Mucosa of descending colon (tissue), 3 donors: ENCODE data around the gene MTA1. TPM values are rescaled to one million over a fixed set of nuclear protein-coding genes. Genes with fewer than 3 reads are reported as not detected.

Experiments used
- ATAC-seq: fragments of 200-7000 bp; cut with Tn5 transposase; one replicate; pipeline ENCODE4 v1.9.1; 2020; ENCODE audit warnings: mild to moderate bottlenecking, moderate library complexity
- DNase-seq, 3 donors: peaks; one replicate each; pipeline ENCODE4 v3.0.0-alpha.2; 2020
- H3K36me3 ChIP-seq: fragments of 200-600 bp; one replicate; pipeline ENCODE4 v1.8.0; 2021; ENCODE audit warnings: low read depth, mild to moderate bottlenecking
- H3K4me1 ChIP-seq: fragments of 200-600 bp; one replicate; pipeline ENCODE4 v1.8.0; 2021; ENCODE audit warnings: low read depth, mild to moderate bottlenecking
- H3K4me3 ChIP-seq: fragments of 200-600 bp; one replicate; pipeline ENCODE4 v1.8.0; 2021; ENCODE audit warnings: mild to moderate bottlenecking
- H3K9me3 ChIP-seq: fragments of 200-600 bp; one replicate; pipeline ENCODE4 v1.8.0; 2021; ENCODE audit warnings: mild to moderate bottlenecking
- CTCF ChIP-seq: fragments of 200-600 bp; IDR thresholded peaks from one replicate; pipeline ENCODE4 v1.8.0; 2022; ENCODE audit warnings: antibody characterized with exemption, mild to moderate bottlenecking
- intact Hi-C, 2 donors: fragments of 100-400 bp; cut with DNase I in 1 of 2; cut with micrococcal nuclease in 1 of 2; formaldehyde crosslinking; loops; one replicate each; pipeline versions ENCODE4 v1.11.0 to v1.11.1; 2022; cut with DNase I, micrococcal nuclease
- total RNA-seq, 3 donors: library from RNA; stranded (reverse); fragmentation: NEBNext Ultra II Directional in 2 of 3; extraction: Animal tissue kit (Norgen Biotek cat#: 25700) in 2 of 3; gene quantifications; one replicate each; pipeline versions ENCODE4 v1.2.1 to v1.2.4, GENCODE V29; 2021 to 2023
- donor health status: DM: no; HTN: no; CAD: no; lungs with moderate emphysema.
- donor health status: DM: no; HTN: no; CAD: no.
- donor health status: DM: no; HTN: yes; CAD: no.

Gene MTA1
- total RNA-seq, 3 donors from 2014 or later = 76.4 to 105 (median 79.7) TPM

- peaks cover 9% of the 10 kb centered on the region for H3K4me1 ChIP-seq
- DNase-seq = no peak
- no peak for TF ChIP-seq CTCF
- no peak for ATAC-seq
- H3K4me3 ChIP-seq = no peak overlapping the region
- no peaks in the 10 kb centered on the region for H3K9me3 ChIP-seq
- intact Hi-C loops = no loop called here
- H3K36me3 ChIP-seq = no peaks in the 10 kb centered on the region
Observed at GRCh38 chr14:105469456-105470349, 50.1 kb downstream of the MTA1 start.

GRCh38 chr14:105470350-105471296 is 51.0 kb downstream of the MTA1 start:
- Histone ChIP-seq H3K4me1 (peaks cover 15% of the 10 kb centered on the region), H3K9me3 (no peaks in the 10 kb centered on the region), H3K4me3 (no peak overlapping the region), H3K36me3 (no peaks in the 10 kb centered on the region)
- intact Hi-C loops = no loop called here
- ATAC-seq (no peak), DNase-seq (no peak)
- no peak for TF ChIP-seq CTCF

GRCh38 chr14:105471297-105471821 is 51.7 kb downstream of the MTA1 start:
- no peak overlapping the region for H3K4me3 ChIP-seq
- TF ChIP-seq CTCF = no peak
- no peaks in the 10 kb centered on the region for H3K36me3 ChIP-seq

GRCh38 chr14:105471823-105472485 is 52.3 kb downstream of the MTA1 start:
- intact Hi-C loops = no loop called here
- Histone ChIP-seq H3K36me3 (no peaks in the 10 kb centered on the region), H3K4me1 (peaks cover 23% of the 10 kb centered on the region), H3K9me3 (no peaks in the 10 kb centered on the region), H3K4me3 (no peak overlapping the region)
- DNase-seq (no peak), ATAC-seq (no peak)
- TF ChIP-seq CTCF = no peak

More at GRCh38 chr14:105471297-105471821, 51.7 kb downstream of the MTA1 start:
- ATAC-seq (no peak), DNase-seq (no peak)
- Histone ChIP-seq H3K9me3 (no peaks in the 10 kb centered on the region), H3K4me1 (peaks cover 17% of the 10 kb centered on the region)
- intact Hi-C loops = no loop called here

GRCh38 chr14:105472486-105472991 is 52.9 kb downstream of the MTA1 start:
- Histone ChIP-seq H3K9me3 (no peaks in the 10 kb centered on the region), H3K36me3 (no peaks in the 10 kb centered on the region), H3K4me1 (peaks cover 23% of the 10 kb centered on the region), H3K4me3 (no peak overlapping the region)
- intact Hi-C loops = no loop called here
- DNase-seq (peak in 1 of 3 donors; percentile 35), ATAC-seq (peak; percentile 7)
- no peak for TF ChIP-seq CTCF
